Activated B cell treated with CpG ODN at 0.5 μM for 24 hours (primary cell): Measurements from ENCODE around the gene ADCY3. TPM values are rescaled to one million over a fixed set of nuclear protein-coding genes. Genes with fewer than 3 reads are reported as not detected.

Experiments used
- ATAC-seq: fragments of 200-7000 bp; cut with Tn5 transposase; one replicate; pipeline ENCODE4 v1.10.0; 2021; ENCODE audit warnings: low read depth, mild to moderate bottlenecking, moderate library complexity
- CTCF ChIA-PET: fragments of 350-600 bp; sonication (Branson Sonifier 250); formaldehyde crosslinking; loops from one replicate; lab custom pipeline; 2021; ENCODE audit warnings: antibody characterized with exemption; lab: Charles Lee
- POLR2A ChIA-PET: fragments of 350-600 bp; sonication (Branson Sonifier 250); formaldehyde crosslinking; loops from one replicate; lab custom pipeline; 2021; ENCODE audit warnings: antibody characterized with exemption; lab: Charles Lee
- DNase-seq: peaks from one replicate; pipeline ENCODE4 v3.0.0; 2022
- H3K27ac Mint-ChIP-seq: one replicate; pipeline ENCODE4 v1.8.0; 2020; ENCODE audit warnings: mixed read lengths
- H3K27me3 Mint-ChIP-seq: one replicate; pipeline ENCODE4 v1.8.0; 2021; ENCODE audit warnings: mixed read lengths
- H3K36me3 Mint-ChIP-seq: one replicate; pipeline ENCODE4 v1.8.0; 2021; ENCODE audit warnings: low read depth, mixed read lengths
- H3K4me1 Mint-ChIP-seq: one replicate; pipeline ENCODE4 v1.8.0; 2021; ENCODE audit warnings: mixed read lengths
- H3K4me3 Mint-ChIP-seq: one replicate; pipeline ENCODE4 v1.8.0; 2020; ENCODE audit warnings: mild to moderate bottlenecking, mixed read lengths
- H3K9me3 Mint-ChIP-seq: one replicate; pipeline ENCODE4 v1.8.0; 2020; ENCODE audit warnings: mixed read lengths
- intact Hi-C: fragments of 100-400 bp; cut with micrococcal nuclease; formaldehyde crosslinking; loops from one replicate; pipeline ENCODE4 v1.15.1; 2024
- total RNA-seq: library from RNA; stranded (reverse); gene quantifications from 2 replicates; pipeline ENCODE4 v1.2.3, GENCODE V29; 2022
- TF ChIP-seq, protein P1 (sequence below): fragments of 200-600 bp; IDR thresholded peaks from one replicate; pipeline ENCODE4 v1.8.0; 2022; ENCODE audit warnings: antibody characterized with exemption, mild to moderate bottlenecking

The ADCY3 gene
- total RNA-seq, 1 donor from 2014 or later, result 126 TPM

DNA sequence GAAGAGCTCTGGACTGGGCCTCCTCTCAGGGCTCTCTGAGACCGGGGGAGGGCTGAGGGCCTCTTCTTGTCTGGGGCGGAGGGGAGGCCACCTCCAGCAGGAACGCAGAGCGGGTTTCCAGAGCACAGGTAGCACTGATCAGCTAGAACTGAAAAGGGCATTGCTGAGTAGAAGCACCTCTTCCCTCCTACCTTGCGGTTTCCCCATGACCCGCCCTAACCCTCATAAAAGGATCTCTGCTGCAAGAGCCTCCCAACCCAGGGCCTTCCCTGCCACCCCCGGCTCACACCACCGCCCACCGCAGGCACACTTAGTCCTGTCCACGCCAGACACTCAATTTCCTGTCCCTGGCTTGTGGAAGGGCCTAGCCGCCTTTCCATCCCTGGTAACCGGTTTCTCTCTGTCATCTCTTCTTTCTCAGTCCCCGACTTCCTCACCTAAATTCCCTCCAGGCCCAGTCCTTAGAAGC, 966 bp downstream of the ADCY3 start:
- Mint-ChIP-seq H3K36me3 (no peaks in the 10 kb centered on the region), H3K4me1 (peaks cover 24% of the 10 kb centered on the region), H3K27ac (peak overlapping the region; percentile 82), H3K4me3 (peak overlapping the region; percentile 88), H3K27me3 (no peaks in the 10 kb centered on the region), H3K9me3 (no peaks in the 10 kb centered on the region)
- ChIA-PET POLR2A (interaction anchor here (0.5 to 0.6 kb wide), 2 partner anchors 255 to 444 kb away, joined by 3 to 5 read pairs; no protein-coding TSS in a partner anchor), CTCF (no interaction called here)
- DNase-seq (no peak), ATAC-seq (no peak)
- intact Hi-C loops, result no loop called here
- TF ChIP-seq, protein P1, sequence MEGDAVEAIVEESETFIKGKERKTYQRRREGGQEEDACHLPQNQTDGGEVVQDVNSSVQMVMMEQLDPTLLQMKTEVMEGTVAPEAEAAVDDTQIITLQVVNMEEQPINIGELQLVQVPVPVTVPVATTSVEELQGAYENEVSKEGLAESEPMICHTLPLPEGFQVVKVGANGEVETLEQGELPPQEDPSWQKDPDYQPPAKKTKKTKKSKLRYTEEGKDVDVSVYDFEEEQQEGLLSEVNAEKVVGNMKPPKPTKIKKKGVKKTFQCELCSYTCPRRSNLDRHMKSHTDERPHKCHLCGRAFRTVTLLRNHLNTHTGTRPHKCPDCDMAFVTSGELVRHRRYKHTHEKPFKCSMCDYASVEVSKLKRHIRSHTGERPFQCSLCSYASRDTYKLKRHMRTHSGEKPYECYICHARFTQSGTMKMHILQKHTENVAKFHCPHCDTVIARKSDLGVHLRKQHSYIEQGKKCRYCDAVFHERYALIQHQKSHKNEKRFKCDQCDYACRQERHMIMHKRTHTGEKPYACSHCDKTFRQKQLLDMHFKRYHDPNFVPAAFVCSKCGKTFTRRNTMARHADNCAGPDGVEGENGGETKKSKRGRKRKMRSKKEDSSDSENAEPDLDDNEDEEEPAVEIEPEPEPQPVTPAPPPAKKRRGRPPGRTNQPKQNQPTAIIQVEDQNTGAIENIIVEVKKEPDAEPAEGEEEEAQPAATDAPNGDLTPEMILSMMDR, result no peak

DNA sequence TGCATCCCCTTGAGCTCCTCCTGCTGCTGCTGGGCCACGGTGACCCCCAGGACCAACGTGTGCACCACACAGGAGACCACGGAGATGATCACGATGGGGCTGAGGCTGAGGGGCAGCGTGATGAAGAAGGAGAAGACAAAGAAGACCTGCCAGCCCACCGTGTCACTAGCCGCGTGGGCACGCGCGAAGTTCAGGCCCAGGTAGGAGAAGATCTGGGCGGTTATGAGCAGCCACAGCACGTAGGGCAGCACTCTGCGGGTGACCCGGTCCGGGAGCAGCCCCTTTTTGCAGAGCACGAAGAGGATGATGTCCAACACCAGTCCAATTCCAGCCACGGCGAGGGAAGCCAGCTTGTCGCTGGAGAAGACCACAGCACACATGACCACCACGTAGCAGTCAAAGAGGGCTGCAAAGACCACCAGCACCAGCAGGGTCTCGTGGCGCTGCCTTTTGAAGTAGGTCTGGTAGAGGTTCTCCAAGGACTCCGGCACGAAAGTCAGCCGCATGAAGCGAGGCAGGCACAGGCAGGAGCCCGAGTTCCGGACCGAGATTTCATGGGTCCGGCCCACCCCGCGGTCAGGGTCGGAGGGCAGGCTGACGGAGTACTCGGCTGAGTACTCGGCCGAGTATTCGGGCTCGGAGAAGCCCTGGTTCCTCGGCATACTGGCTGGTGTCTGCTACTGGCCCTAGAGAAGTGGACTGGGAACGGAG, 1.6 kb downstream of the ADCY3 start:
- CTCF ChIA-PET, result no interaction called here
- H3K27me3 Mint-ChIP-seq, result no peaks in the 10 kb centered on the region

DNA sequence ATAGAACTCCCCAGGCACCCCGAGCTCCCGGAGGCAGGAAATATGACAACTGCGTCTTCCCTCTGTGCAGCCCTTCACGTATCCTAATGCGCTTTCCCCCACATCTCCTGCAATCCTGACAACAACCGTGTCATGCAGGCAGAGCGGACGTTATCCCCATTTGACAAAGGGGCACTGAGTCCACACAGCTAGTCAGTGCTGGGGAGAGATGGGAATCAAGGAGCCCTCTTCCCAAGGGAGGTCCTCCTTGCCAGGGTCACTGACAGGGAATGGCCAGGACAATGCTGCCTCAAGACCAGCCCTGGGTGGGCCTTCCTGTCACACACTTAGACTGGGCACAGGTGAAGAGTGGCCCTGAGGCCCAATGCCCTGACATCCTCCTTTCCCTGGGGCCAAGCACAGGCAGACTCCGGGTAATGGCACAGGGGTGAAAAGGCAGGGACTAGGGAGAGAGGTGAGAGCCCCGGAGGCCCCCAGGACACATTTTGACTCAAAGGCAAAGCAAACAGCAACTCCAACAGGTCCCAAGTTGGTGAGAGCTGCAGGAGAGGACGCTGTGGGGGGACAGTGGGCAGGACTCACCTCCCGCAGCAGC, 2.2 kb downstream of the ADCY3 start:
- TF ChIP-seq, protein P1, result no peak
- no peak for DNase-seq
- peak overlapping the region; percentile 88 for H3K4me3 Mint-ChIP-seq
- ChIA-PET CTCF (no interaction called here), POLR2A (no interaction called here)
- ATAC-seq, result no peak
- intact Hi-C loops, result no loop called here
- no peaks in the 10 kb centered on the region for H3K9me3 Mint-ChIP-seq
- H3K36me3 Mint-ChIP-seq, result no peaks in the 10 kb centered on the region
- peaks cover 24% of the 10 kb centered on the region for H3K4me1 Mint-ChIP-seq
- H3K27ac Mint-ChIP-seq, result no peak overlapping the region
- no peaks in the 10 kb centered on the region for H3K27me3 Mint-ChIP-seq

More for the DNA sequence above, 1.6 kb downstream of the ADCY3 start:
- POLR2A ChIA-PET, result interaction anchor here (0.5 to 0.6 kb wide), 2 partner anchors 255 to 445 kb away, joined by 3 to 5 read pairs; no protein-coding TSS in a partner anchor
- Mint-ChIP-seq H3K36me3 (no peaks in the 10 kb centered on the region), H3K4me1 (peaks cover 24% of the 10 kb centered on the region), H3K9me3 (no peaks in the 10 kb centered on the region), H3K4me3 (peak overlapping the region; percentile 88), H3K27ac (no peak overlapping the region)
- no peak for ATAC-seq
- DNase-seq, result no peak
- intact Hi-C loops, result no loop called here
- TF ChIP-seq, protein P1, result no peak

DNA sequence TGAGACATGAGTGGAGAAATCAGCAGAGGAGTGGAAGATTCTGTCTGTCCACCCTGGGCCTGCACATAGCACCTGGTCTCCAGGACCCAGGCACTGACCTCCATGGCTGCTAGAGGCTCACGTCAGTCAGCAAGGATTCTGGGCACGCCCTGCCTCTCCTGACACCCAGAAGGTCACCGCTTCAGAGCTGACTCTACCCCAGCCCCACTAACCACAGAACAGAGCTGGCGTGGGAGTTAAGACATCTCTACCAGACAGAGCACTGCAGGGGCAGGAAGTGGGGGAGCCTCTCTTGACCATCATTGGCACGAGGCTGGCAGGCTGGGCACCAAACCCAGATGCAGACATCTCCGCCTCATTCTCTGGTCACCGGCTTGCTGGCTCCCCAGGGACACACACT, 3.0 kb downstream of the ADCY3 start:
- TF ChIP-seq, protein P1, result no peak
- DNase-seq (no peak), ATAC-seq (no peak)
- intact Hi-C loops, result no loop called here
- CTCF ChIA-PET, result no interaction called here
- Mint-ChIP-seq H3K9me3 (no peaks in the 10 kb centered on the region), H3K27me3 (no peaks in the 10 kb centered on the region), H3K4me1 (peaks cover 24% of the 10 kb centered on the region), H3K36me3 (no peaks in the 10 kb centered on the region), H3K27ac (no peak overlapping the region), H3K4me3 (no peak overlapping the region)
- POLR2A ChIA-PET, result no interaction called here

DNA sequence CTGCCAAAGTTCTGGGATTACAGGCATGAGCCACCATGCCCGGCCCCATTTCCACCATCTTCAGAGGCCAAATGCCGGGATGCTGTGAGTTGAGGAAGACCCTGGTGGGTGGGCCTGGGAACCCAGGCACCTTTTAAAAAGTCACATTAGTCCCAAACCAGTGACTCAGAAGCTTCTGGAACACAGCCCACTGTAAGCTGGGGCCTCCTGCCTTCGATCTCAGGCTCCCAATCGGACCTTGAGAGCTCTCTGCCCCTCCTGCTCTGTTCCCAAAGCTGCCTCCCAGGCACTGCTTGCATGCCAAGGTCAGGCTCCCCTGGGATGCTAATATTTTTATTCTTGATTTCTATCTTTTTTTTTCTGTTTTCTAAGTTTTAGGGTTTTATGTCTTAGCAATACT, 4.2 kb downstream of the ADCY3 start:
- TF ChIP-seq, protein P1, result no peak
- no peaks in the 10 kb centered on the region for H3K36me3 Mint-ChIP-seq
- ATAC-seq (no peak), DNase-seq (no peak)
- peaks cover 20% of the 10 kb centered on the region for H3K4me1 Mint-ChIP-seq
- H3K4me3 Mint-ChIP-seq, result no peak overlapping the region
- H3K27me3 Mint-ChIP-seq, result no peaks in the 10 kb centered on the region
- ChIA-PET POLR2A (interaction anchor here (0.6 kb wide), 1 partner anchor 236 kb away, joined by 5 read pairs; no protein-coding TSS in a partner anchor), CTCF (no interaction called here)
- H3K9me3 Mint-ChIP-seq, result no peaks in the 10 kb centered on the region
- no peak overlapping the region for H3K27ac Mint-ChIP-seq
- intact Hi-C loops, result no loop called here
